HG03097 (cell line): ENCODE results near the gene TPGS1.

Experiments
- ATAC-seq: cut with Tn5 transposase; IDR thresholded peaks from one replicate; pipeline ENCODE4 v1.9.1; 2021; ENCODE audit not compliant: unreplicated experiment, low FRiP score

Gene TPGS1

GRCh38 chr19:507286-508203 is at the start of gene TPGS1:
Gene TPGS1, plus strand, starts transcription at chr19:507497. Its CDS starts 10 bp downstream, at chr19:507507.
- ATAC-seq, result peak; percentile 48

GRCh38 chr19:457636-458035 is 49.7 kb upstream of the TPGS1 start:
- ATAC-seq, result no peak

- no peak for ATAC-seq
Observed at GRCh38 chr19:458091-459042, 48.9 kb upstream of the TPGS1 start.

GRCh38 chr19:459724-460511 is 47.4 kb upstream of the TPGS1 start:
- no peak for ATAC-seq

GRCh38 chr19:460877-461720 is 46.2 kb upstream of the TPGS1 start, which contains the start of gene SHC2:
Gene SHC2, minus strand, starts transcription at chr19:461033. Its CDS starts 37 bp downstream, at chr19:460996.
- ATAC-seq, result no peak

GRCh38 chr19:461721-462551 is 45.4 kb upstream of the TPGS1 start:
- ATAC-seq, result no peak

GRCh38 chr19:463483-464207 is 43.7 kb upstream of the TPGS1 start:
- no peak for ATAC-seq

GRCh38 chr19:464208-464545 is 43.1 kb upstream of the TPGS1 start:
- no peak for ATAC-seq

GRCh38 chr19:465056-465816 is 42.1 kb upstream of the TPGS1 start:
- ATAC-seq, result no peak

- ATAC-seq, result no peak
Observed at GRCh38 chr19:467554-467953, 39.7 kb upstream of the TPGS1 start.

- ATAC-seq, result no peak
Observed at GRCh38 chr19:468587-469256, 38.6 kb upstream of the TPGS1 start.

- no peak for ATAC-seq
Observed at GRCh38 chr19:469833-470232, 37.5 kb upstream of the TPGS1 start.

- ATAC-seq, result no peak
Observed at GRCh38 chr19:470701-471100, 36.6 kb upstream of the TPGS1 start.

GRCh38 chr19:472005-472858 is 35.1 kb upstream of the TPGS1 start:
- no peak for ATAC-seq

- ATAC-seq, result no peak
Observed at GRCh38 chr19:474126-475078, 32.9 kb upstream of the TPGS1 start.
